ENCODE results near the gene TBC1D10A. TPM values are rescaled to one million over a fixed set of nuclear protein-coding genes. Genes with fewer than 3 reads are reported as not detected.

The TBC1D10A gene
- total RNA-seq, 2 donors from 2014 or later: 46.1 to 51.2 TPM

- no peaks in the 10 kb centered on the region for H3K36me3 ChIP-seq
- DNase-seq (ENCODE audit: low spot score): no peak
These were observed 13.0 kb downstream of the TBC1D10A start for GRCh38 chr22:30313527-30314363.

GRCh38 chr22:30312053-30312452 is 14.7 kb downstream of the TBC1D10A start:
- no peak for TF ChIP-seq POLR2A (IDR thresholded peaks at IDR 0.05)
- no peak for TF ChIP-seq POLR2AphosphoS5 (IDR thresholded peaks at IDR 0.05)
- no peak for TF ChIP-seq CTCF (IDR thresholded peaks at IDR 0.05)
- H3K4me3 ChIP-seq: no peak overlapping the region
- peak overlapping the region; percentile 76 to 91 for H3K27ac ChIP-seq
- H3K36me3 ChIP-seq: no peaks in the 10 kb centered on the region
- no peaks in the 10 kb centered on the region for H3K27me3 ChIP-seq (replicated peaks; ENCODE audit: insufficient read depth)
- DNase-seq (ENCODE audit: low spot score): no peak
- intact Hi-C loops (cut with DNase I): no loop called here
- WGBS: 67% methylated on average over 6 of the region's 6 CpGs
- no peaks in the 10 kb centered on the region for H3K9me3 ChIP-seq
- peaks cover 46% of the 10 kb centered on the region for H3K4me1 ChIP-seq (replicated peaks)

More at GRCh38 chr22:30313527-30314363, 13.0 kb downstream of the TBC1D10A start:
- no peak for TF ChIP-seq POLR2AphosphoS5 (IDR thresholded peaks at IDR 0.05)
- no peak for TF ChIP-seq POLR2A (IDR thresholded peaks at IDR 0.05)
- no peak overlapping the region for H3K4me3 ChIP-seq
- H3K4me1 ChIP-seq (replicated peaks): peaks cover 31% of the 10 kb centered on the region
- no peaks in the 10 kb centered on the region for H3K27me3 ChIP-seq (replicated peaks; ENCODE audit: insufficient read depth)
- no peak overlapping the region for H3K27ac ChIP-seq
- intact Hi-C loops (cut with DNase I): no loop called here
- 74% methylated on average over 8 of the region's 8 CpGs for WGBS
- no peaks in the 10 kb centered on the region for H3K9me3 ChIP-seq

- TF ChIP-seq POLR2AphosphoS5 (IDR thresholded peaks at IDR 0.05): peak; percentile 54
- no peak for TF ChIP-seq CTCF (IDR thresholded peaks at IDR 0.05)
- H3K27ac ChIP-seq: peak overlapping the region; percentile 76 to 91
- H3K36me3 ChIP-seq: no peaks in the 10 kb centered on the region
- WGBS: 37% methylated on average over 8 of the region's 8 CpGs
- H3K4me1 ChIP-seq (replicated peaks): peaks cover 55% of the 10 kb centered on the region
- peak; percentile 70 for DNase-seq (ENCODE audit: low spot score)
- H3K9me3 ChIP-seq: no peaks in the 10 kb centered on the region
- intact Hi-C loops (cut with DNase I): loop anchor here (2.0 kb wide), 1 partner anchor 20 kb away; no protein-coding TSS in a partner anchor
- H3K27me3 ChIP-seq (replicated peaks; ENCODE audit: insufficient read depth): no peaks in the 10 kb centered on the region
- no peak overlapping the region for H3K4me3 ChIP-seq
These were observed 15.6 kb downstream of the TBC1D10A start for GRCh38 chr22:30310881-30311771.

- Histone ChIP-seq H3K4me3 (no peak overlapping the region), H3K27ac (peak overlapping the region; percentile 76 to 91), H3K4me1 (replicated peaks) (peaks cover 65% of the 10 kb centered on the region), H3K9me3 (no peaks in the 10 kb centered on the region), H3K36me3 (no peaks in the 10 kb centered on the region), H3K27me3 (replicated peaks; ENCODE audit: insufficient read depth) (no peaks in the 10 kb centered on the region)
- intact Hi-C loops (cut with DNase I): loop anchor here (2.0 kb wide), 1 partner anchor 19 kb away; no protein-coding TSS in a partner anchor
- DNase-seq (ENCODE audit: low spot score): peak; percentile 72
- TF ChIP-seq POLR2A (IDR thresholded peaks at IDR 0.05) (no peak), POLR2AphosphoS5 (IDR thresholded peaks at IDR 0.05) (peak; percentile 83)
- WGBS: 44% methylated on average over 7 of the region's 7 CpGs
These were observed 16.6 kb downstream of the TBC1D10A start for GRCh38 chr22:30309951-30310741.

- TF ChIP-seq POLR2A (IDR thresholded peaks at IDR 0.05): no peak
- H3K9me3 ChIP-seq: no peaks in the 10 kb centered on the region
- H3K27ac ChIP-seq: peak overlapping the region; percentile 91
- no peak overlapping the region for H3K4me3 ChIP-seq
- no peaks in the 10 kb centered on the region for H3K27me3 ChIP-seq (replicated peaks; ENCODE audit: insufficient read depth)
- WGBS: 65% methylated on average over 5 of the region's 5 CpGs
- no peak for DNase-seq (ENCODE audit: low spot score)
- intact Hi-C loops (cut with DNase I): no loop called here
- H3K4me1 ChIP-seq (replicated peaks): peaks cover 79% of the 10 kb centered on the region
- no peaks in the 10 kb centered on the region for H3K36me3 ChIP-seq
These were observed 18.1 kb downstream of the TBC1D10A start for GRCh38 chr22:30308518-30309230.

All from prostate gland (tissue), 2 donors.